Measurements from ENCODE around the gene PKIG. TPM values are rescaled to one million over a fixed set of nuclear protein-coding genes. Genes with fewer than 3 reads are reported as not detected.

Gene PKIG
- total RNA-seq, 1 experiment from 2014 or later: 27.0 TPM

- no peaks in the 10 kb centered on the region for H3K9me3 ChIP-seq (ENCODE audit: control insufficient read depth, low read depth, low read length)
- H3T11ph ChIP-seq (ENCODE audit: low read length): no peak overlapping the region
- H3K79me2 ChIP-seq (ENCODE audit: insufficient read depth, low read length): 0 out of 2 replicates have a peak, but pooled peaks cover 5% of the 10 kb centered on the region
- no peak overlapping the region for H3K18ac ChIP-seq (ENCODE audit: insufficient read length, low read depth, low read length)
- no peak overlapping the region for H3K4ac ChIP-seq (ENCODE audit: low read depth, low read length)
- H3K27me3 Mint-ChIP-seq (ENCODE audit: low read depth): no peaks in the 10 kb centered on the region; the same call in 1 of the 2 replicates
- H3K9ac ChIP-seq (ENCODE audit: extremely low read depth, insufficient read length, low read length): no peak overlapping the region
- no peak overlapping the region for H2AFZ ChIP-seq (ENCODE audit: low read length)
- H3K36me3 Mint-ChIP-seq (ENCODE audit: insufficient read depth in 1 of 3, low read depth in 3 of 3): no peaks in the 10 kb centered on the region
- H4K91ac ChIP-seq (ENCODE audit: insufficient read length, low read depth, low read length): no peak overlapping the region
- WGBS (ENCODE audit: extremely low coverage, insufficient read length, low lambda C conversion rate): no CpG with 5 or more reads among the region's 8 CpGs
- no peak overlapping the region for H3K4me2 ChIP-seq (ENCODE audit: insufficient read depth, insufficient read length, low read length)
- no peak for TF ChIP-seq CTCF (conservative IDR thresholded peaks at IDR 0.05)
- no peak overlapping the region for H3K27ac ChIP-seq (ENCODE audit: insufficient read length, low read depth, low read length)
- no peaks in the 10 kb centered on the region for H3K23me2 ChIP-seq (ENCODE audit: insufficient read length, low read depth, low read length, poor library complexity, severe bottlenecking)
- H2AK5ac ChIP-seq (ENCODE audit: insufficient read length, low read length): no peak overlapping the region
- no peaks in the 10 kb centered on the region for H3K27me3 ChIP-seq (ENCODE audit: insufficient read depth, low read length)
- no peak overlapping the region for H2BK5ac ChIP-seq (ENCODE audit: insufficient read length, low read length)
- no peak for DNase-seq
- H2BK12ac ChIP-seq (ENCODE audit: insufficient read length, low read depth, low read length): no peak overlapping the region
- no peak overlapping the region for H3K56ac ChIP-seq (ENCODE audit: insufficient read length, low read depth, low read length)
- H3K4me1 ChIP-seq (ENCODE audit: insufficient read depth, low read length): no peaks in the 10 kb centered on the region
- no peaks in the 10 kb centered on the region for H3K9me3 Mint-ChIP-seq
- H2BK20ac ChIP-seq (ENCODE audit: low read depth, low read length, poor library complexity, severe bottlenecking): no peak overlapping the region
- no peak overlapping the region for H3K27ac Mint-ChIP-seq
- peaks cover 2 to 3% of the 10 kb centered on the region in 2 experiments; a peak in 1 of 4 replicates for H3K4me1 Mint-ChIP-seq
- no peaks in the 10 kb centered on the region for H4K20me1 ChIP-seq (ENCODE audit: control insufficient read depth, insufficient read depth, insufficient read length)
- no peak overlapping the region for H2BK120ac ChIP-seq (ENCODE audit: low read depth, low read length, poor library complexity, severe bottlenecking)
- H2BK15ac ChIP-seq (ENCODE audit: low read depth, low read length): no peak overlapping the region
- no peak overlapping the region for H3K14ac ChIP-seq (ENCODE audit: insufficient read depth, low read length)
- H4K5ac ChIP-seq (ENCODE audit: insufficient read length, low read depth, low read length): no peak overlapping the region
- H4K8ac ChIP-seq (replicated peaks; ENCODE audit: insufficient read length, low read depth, low read length): no peak overlapping the region
- H3K79me1 ChIP-seq (ENCODE audit: insufficient read depth, low read depth, low read length, poor library complexity, severe bottlenecking): no peaks in the 10 kb centered on the region
- no peak overlapping the region for H3K4me3 Mint-ChIP-seq
- H3K23ac ChIP-seq (ENCODE audit: insufficient read length, low read depth, low read length): no peak overlapping the region
Observed at GRCh38 chr20:44547419-44547818, 35.0 kb upstream of the PKIG start.
